ENCODE data around the gene ATXN2. TPM values are rescaled to one million over a fixed set of nuclear protein-coding genes. Genes with fewer than 3 reads are reported as not detected.

The ATXN2 gene
- total and polyA plus RNA-seq, 2 of the 4 experiments (the other 2 are of a cell fraction) = 12.4 to 66.5 TPM

- CTCF ChIA-PET = no interaction called here
- in situ Hi-C loops (cut with MboI; ENCODE audit: low sequenced_read_pairs) = no loop called here
Measured at GRCh38 chr12:111427417-111428074, 171.6 kb downstream of the ATXN2 start.

More at GRCh38 chr12:111427417-111428074, 171.6 kb downstream of the ATXN2 start:
- peaks cover 32 to 84% of the 10 kb centered on the region in 2 experiments for H3K79me1 ChIP-seq (ENCODE audit: low read depth in 1 of 2, low read length in 2 of 2)
- DNase-seq (no peak), ATAC-seq (ENCODE audit: low read depth) (no peak)
- no peaks in the 10 kb centered on the region for H3K9me3 ChIP-seq (ENCODE audit: control insufficient read depth, insufficient read depth, low read length)
- H2BK20ac ChIP-seq (ENCODE audit: low read depth, low read length) = no peak overlapping the region
- dilution Hi-C loops (cut with HindIII; ENCODE audit: low sequenced_read_pairs, unreplicated experiment) = no loop called here
- WGBS, 2 experiments (ENCODE audit: extremely low coverage in 2 of 2, insufficient read length in 1 of 2) = 100% methylated on average over 1 of the region's 7 CpGs; no CpG with 5 or more reads in 1 of the 2 experiments
- no peak overlapping the region for H3K4ac ChIP-seq (ENCODE audit: low read depth, low read length)
- H3K9ac ChIP-seq (ENCODE audit: low read depth, low read length) = no peak overlapping the region
- no peak overlapping the region for H2BK15ac ChIP-seq (ENCODE audit: low read depth, low read length)
- POLR2A ChIA-PET (ENCODE audit: unreplicated experiment) = no interaction called here
- H3K9me1 ChIP-seq (ENCODE audit: insufficient read depth, low read length) = peaks cover 18% of the 10 kb centered on the region
- peaks cover 51% of the 10 kb centered on the region for H4K20me1 ChIP-seq (ENCODE audit: insufficient read depth, low read length)
- no peak overlapping the region for H3K56ac ChIP-seq (ENCODE audit: extremely low read depth, insufficient read depth, low read length)
- no peak overlapping the region for H3K23ac ChIP-seq (ENCODE audit: low read depth, low read length)
- H3K4me2 ChIP-seq (ENCODE audit: low read depth, low read length) = no peak overlapping the region
- H4K91ac ChIP-seq (ENCODE audit: insufficient read depth, low read depth, low read length) = no peak overlapping the region
- peaks cover 14% of the 10 kb centered on the region for H3K4me1 ChIP-seq (ENCODE audit: control insufficient read depth, insufficient read depth, low read length)
- no peak overlapping the region for H2BK120ac ChIP-seq (ENCODE audit: low read depth, low read length)
- intact Hi-C loops (cut with micrococcal nuclease) = no loop called here
- no peak overlapping the region for H3K4me3 ChIP-seq (ENCODE audit: insufficient read depth, low read depth, low read length)
- H3K18ac ChIP-seq (ENCODE audit: low read depth, low read length) = no peak overlapping the region
- no peak overlapping the region for H4K5ac ChIP-seq (ENCODE audit: low read depth, low read length)
- no peak overlapping the region for H3K27ac ChIP-seq (ENCODE audit: insufficient read depth, low read length)
- BruUV-seq (replicated peaks) = no TSS peak
- no peaks in the 10 kb centered on the region for H3K36me3 ChIP-seq (ENCODE audit: control insufficient read depth, insufficient read depth, low read length)
- no peaks in the 10 kb centered on the region for H3K27me3 ChIP-seq (ENCODE audit: control insufficient read depth, insufficient read depth, low read length)
- no peak overlapping the region for H2BK5ac ChIP-seq (ENCODE audit: low read depth, low read length, poor library complexity, severe bottlenecking)
- H2AFZ ChIP-seq (replicated peaks; ENCODE audit: low read length, poor library complexity) = no peak overlapping the region
- H2AK5ac ChIP-seq (ENCODE audit: low read depth, low read length) = no peak overlapping the region
- H4K8ac ChIP-seq (ENCODE audit: low read depth in 2 of 2, low read length in 2 of 2) = no peak overlapping the region
- H2AK9ac ChIP-seq (replicated peaks; ENCODE audit: low read depth, low read length, poor library complexity) = no peak overlapping the region
- no peak for TF ChIP-seq RAD21 (IDR thresholded peaks at IDR 0.05; ENCODE audit: low read length)
- no peak for TF ChIP-seq POLR2A (IDR thresholded peaks at IDR 0.05; ENCODE audit: low read depth, low read length)
- no peak for TF ChIP-seq MXI1 (IDR thresholded peaks at IDR 0.05; ENCODE audit: borderline replicate concordance, low read depth, low read length)
- TF ChIP-seq MAZ (IDR thresholded peaks at IDR 0.05; ENCODE audit: borderline replicate concordance, low read depth, low read length) = no peak
- no peak for TF ChIP-seq FOS (IDR thresholded peaks at IDR 0.05; ENCODE audit: low read depth, low read length)
- TF ChIP-seq MAFK (IDR thresholded peaks at IDR 0.05; ENCODE audit: low read depth, low read length) = no peak
- no peak for TF ChIP-seq NFE2L2 (IDR thresholded peaks at IDR 0.05; ENCODE audit: low read depth, low read length)
- no peak for TF ChIP-seq SMC3 (IDR thresholded peaks at IDR 0.05; ENCODE audit: low read depth, low read length)
- no peak overlapping the region for H3K14ac ChIP-seq (replicated peaks; ENCODE audit: low read depth, low read length)
